ENCODE measurements around the gene ADORA1. TPM values are rescaled to one million over a fixed set of nuclear protein-coding genes. Genes with fewer than 3 reads are reported as not detected.

The ADORA1 gene
- total and polyA plus RNA-seq, 8 donors = 1.6 to 18.7 (median 9.3) TPM

GRCh38 chr1:203149188-203149840 lies 21.8 kb downstream of the ADORA1 start:
- ATAC-seq = no peak
- no peak for DNase-seq
- no peak overlapping the region for H3K27ac ChIP-seq
- no peak for TF ChIP-seq CTCF (IDR thresholded peaks at IDR 0.05)
- H3K4me3 ChIP-seq = no peak overlapping the region
- peaks cover 0 to under 1% of the 10 kb centered on the region in 2 donors for H3K27me3 ChIP-seq
- intact Hi-C loops (cut with DNase I) = no loop called here
- no peaks in the 10 kb centered on the region for H3K9me3 ChIP-seq
- peaks cover 7 to 9% of the 10 kb centered on the region in 2 donors for H3K4me1 ChIP-seq
- H3K36me3 ChIP-seq = no peaks in the 10 kb centered on the region

DNA sequence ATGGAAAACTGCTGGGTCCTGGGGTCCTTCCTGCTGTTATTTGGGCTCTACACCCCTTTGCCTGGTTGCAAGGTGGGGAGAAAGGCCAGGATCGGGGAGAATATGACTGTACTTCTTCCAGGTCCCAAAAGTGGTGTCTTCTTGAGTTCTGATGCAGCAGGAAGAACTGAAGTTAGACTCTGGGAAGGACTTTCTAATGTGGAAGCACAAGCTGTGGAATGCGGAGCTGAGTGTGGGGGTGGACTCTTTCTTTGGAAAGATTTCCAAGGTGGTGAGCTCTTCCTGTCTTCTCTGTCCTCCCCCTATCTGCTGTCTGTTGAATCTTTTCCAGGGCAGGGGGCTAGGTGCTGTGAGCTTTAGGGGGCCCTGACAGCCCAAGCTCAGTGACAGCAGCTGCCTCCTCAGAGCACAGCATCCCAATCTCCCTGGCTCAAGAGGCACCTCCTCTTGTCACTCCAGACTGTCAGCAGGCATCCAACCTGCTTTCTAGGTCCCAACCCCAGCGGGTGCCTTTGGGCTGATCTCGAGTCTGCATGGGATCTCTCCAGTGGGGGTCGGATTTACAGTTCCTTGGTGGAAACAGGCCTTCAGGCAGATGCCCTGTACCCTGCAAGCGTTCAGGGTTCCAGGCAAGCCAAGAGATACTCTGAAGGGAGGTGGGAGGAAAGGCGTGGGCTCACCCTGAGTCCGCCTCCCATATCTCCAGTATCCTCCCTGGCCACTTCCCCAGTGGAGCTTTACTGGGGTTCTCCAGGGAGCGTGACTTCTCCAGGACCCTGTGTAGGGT lies 23.2 kb downstream of the ADORA1 start:
- no peak overlapping the region for H3K27ac ChIP-seq
- intact Hi-C loops (cut with DNase I) = no loop called here
- ATAC-seq = no peak
- peaks cover 7 to 13% of the 10 kb centered on the region in 2 donors for H3K4me1 ChIP-seq
- TF ChIP-seq CTCF (IDR thresholded peaks at IDR 0.05) = no peak
- H3K4me3 ChIP-seq = no peak overlapping the region
- H3K9me3 ChIP-seq = no peaks in the 10 kb centered on the region
- no peaks in the 10 kb centered on the region for H3K36me3 ChIP-seq
- H3K27me3 ChIP-seq = peaks cover 0 to 5% of the 10 kb centered on the region in 2 donors
- no peak for DNase-seq

- no peak overlapping the region for H3K27ac ChIP-seq
- no peak for ATAC-seq
These were observed 24.0 kb downstream of the ADORA1 start for GRCh38 chr1:203151362-203152157.

GRCh38 chr1:203152158-203153034 lies 24.9 kb downstream of the ADORA1 start:
- no peak for ATAC-seq
- Histone ChIP-seq H3K4me1 (peaks cover 7 to 13% of the 10 kb centered on the region in 2 donors), H3K36me3 (no peaks in the 10 kb centered on the region), H3K9me3 (no peaks in the 10 kb centered on the region), H3K4me3 (no peak overlapping the region), H3K27ac (no peak overlapping the region), H3K27me3 (peaks cover 0 to 5% of the 10 kb centered on the region in 2 donors)
- DNase-seq = no peak
- intact Hi-C loops (cut with DNase I) = no loop called here
- TF ChIP-seq CTCF (IDR thresholded peaks at IDR 0.05) = no peak

More at GRCh38 chr1:203151362-203152157, 24.0 kb downstream of the ADORA1 start:
- DNase-seq = no peak
- Histone ChIP-seq H3K4me3 (no peak overlapping the region), H3K4me1 (peaks cover 7 to 13% of the 10 kb centered on the region in 2 donors), H3K27me3 (peaks cover 0 to 5% of the 10 kb centered on the region in 2 donors), H3K36me3 (no peaks in the 10 kb centered on the region), H3K9me3 (no peaks in the 10 kb centered on the region)
- TF ChIP-seq CTCF (IDR thresholded peaks at IDR 0.05) = no peak
- intact Hi-C loops (cut with DNase I) = no loop called here

Measured in left lung (tissue), 10 donors.